GM19372 (cell line): ENCODE measurements around the gene OR10H4.
"Not testable (repeated sequence)": the region's sequence is repeated elsewhere in the genome, so short reads cannot be mapped to it uniquely, and the experiment has no call there.

Source experiments
- ATAC-seq: cut with Tn5 transposase; IDR thresholded peaks from one replicate; pipeline ENCODE4 v1.9.1; 2021; ENCODE audit warnings: mild to moderate bottlenecking, low read depth, moderate library complexity; ENCODE audit not compliant: unreplicated experiment

The OR10H4 gene, protein sequence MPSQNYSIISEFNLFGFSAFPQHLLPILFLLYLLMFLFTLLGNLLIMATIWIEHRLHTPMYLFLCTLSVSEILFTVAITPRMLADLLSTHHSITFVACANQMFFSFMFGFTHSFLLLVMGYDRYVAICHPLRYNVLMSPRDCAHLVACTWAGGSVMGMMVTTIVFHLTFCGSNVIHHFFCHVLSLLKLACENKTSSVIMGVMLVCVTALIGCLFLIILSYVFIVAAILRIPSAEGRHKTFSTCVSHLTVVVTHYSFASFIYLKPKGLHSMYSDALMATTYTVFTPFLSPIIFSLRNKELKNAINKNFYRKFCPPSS

DNA sequence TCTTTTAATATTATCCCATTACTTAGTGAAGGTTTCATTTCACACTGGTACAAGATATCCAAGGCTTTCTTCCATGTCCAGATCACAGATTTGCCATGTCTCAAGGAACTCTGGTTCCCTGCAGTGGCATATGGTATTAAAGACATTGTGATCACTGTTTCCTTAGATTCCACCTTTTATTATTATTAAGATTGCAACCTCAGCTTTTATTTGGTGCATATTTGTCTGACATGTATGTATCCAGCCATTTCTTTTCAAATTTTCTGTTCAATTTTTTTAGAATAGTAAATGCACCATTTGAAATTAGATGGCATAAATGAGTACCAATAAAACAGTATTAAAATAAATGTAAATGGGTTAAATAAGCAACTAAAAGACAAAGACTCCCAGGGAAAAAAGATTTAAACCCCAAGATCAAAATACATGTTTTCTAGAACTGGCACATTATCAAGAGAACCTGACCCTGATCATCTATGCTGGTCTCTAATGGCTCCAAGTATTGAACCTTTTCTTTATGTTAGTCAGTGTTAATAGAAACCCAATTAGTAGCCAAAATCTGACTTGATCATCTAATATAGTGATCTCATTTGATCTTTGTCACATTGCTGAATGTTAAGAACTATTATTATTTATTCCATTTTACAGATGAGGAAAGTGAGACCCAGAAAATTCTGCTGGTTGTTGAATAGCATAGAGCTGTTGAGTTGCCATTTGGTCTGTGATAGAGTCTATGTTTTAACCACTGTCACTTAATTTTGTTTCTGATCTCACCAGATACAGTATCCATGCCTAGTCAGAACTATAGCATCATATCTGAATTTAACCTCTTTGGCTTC lies at the start of gene OR10H4:
Gene OR10H4, plus strand, starts transcription at position 786 of the 836 bp plus-strand sequence. Its CDS starts 0 bp downstream, at position 786.
- no peak for ATAC-seq

DNA sequence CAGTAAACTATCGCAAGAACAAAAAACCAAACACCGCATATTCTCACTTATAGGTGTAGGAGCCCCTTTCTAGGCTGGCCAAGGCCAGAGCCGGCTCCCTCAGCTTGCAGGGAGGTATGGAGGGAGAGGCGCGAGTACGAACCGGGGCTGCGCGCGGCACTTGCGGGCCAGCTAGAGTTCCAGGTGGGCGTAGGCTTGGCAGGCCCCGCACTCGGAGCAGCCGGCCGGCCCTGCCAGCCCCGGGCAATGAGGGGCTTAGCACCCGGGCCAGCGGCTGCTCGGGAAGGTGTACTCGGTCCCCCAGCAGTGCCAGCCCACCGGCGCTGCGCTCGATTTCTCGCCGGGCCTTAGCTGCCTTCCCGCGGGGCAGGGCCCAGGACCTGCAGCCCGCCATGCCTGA lies 49.2 kb upstream of the OR10H4 start:
- not testable (repeated sequence) for ATAC-seq

DNA sequence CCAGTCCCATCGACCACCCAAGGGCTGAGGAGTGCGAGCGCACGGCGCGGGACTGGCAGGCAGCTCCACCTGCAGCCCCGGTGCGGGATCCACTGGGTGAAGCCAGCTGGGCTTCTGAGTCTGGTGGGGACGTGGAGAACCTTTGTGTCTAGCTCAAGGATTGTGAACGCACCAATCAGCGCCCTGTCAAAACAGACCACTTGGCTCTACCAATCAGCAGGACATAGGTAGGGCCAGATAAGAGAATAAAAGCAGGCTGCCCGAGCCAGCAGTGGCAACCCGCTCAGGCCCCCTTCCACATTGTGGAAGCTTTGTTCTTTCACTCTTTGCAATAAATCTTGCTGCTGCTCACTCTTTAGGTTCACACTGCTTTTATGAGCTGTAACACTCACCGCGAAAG lies 48.8 kb upstream of the OR10H4 start:
- not testable (repeated sequence) for ATAC-seq

DNA sequence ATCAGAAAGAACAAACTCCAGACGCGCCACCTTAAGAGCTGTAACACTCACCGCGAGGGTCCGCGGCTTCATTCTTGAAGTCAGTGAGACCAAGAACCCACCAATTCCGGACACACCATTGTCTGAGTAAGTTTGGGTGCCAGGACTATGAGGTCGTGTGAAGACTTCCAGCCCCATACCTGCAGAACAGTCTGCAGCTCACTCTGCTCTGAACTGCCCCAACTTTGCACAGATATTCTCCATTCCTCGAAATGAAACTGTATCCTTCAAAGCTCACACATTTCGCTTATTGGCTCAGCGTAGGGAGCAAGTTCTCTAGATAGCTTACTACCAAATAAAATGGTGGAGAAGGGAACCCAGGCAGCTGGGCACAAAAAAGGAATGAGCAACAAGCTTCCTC lies 48.3 kb upstream of the OR10H4 start:
- no peak for ATAC-seq

DNA sequence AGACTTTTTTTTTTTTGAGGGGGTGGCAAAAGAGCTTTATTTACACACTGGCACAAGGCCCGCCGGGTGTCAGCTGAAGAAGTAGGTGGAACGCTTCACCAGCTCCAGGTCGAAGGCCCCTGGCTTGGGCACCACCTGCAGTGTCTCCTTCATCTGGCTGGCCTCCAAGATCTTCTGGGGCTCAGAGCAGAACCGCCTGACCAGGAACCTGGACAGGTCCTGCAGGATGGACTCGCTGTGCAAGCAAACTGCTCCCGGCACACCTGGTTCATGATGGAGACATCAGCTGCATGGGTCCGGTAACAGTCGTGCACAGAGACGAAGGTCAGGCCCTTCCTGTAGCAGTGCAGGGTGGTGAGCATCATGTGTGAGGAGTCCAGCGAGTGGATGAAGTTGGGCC lies 46.6 kb upstream of the OR10H4 start:
- no peak for ATAC-seq

DNA sequence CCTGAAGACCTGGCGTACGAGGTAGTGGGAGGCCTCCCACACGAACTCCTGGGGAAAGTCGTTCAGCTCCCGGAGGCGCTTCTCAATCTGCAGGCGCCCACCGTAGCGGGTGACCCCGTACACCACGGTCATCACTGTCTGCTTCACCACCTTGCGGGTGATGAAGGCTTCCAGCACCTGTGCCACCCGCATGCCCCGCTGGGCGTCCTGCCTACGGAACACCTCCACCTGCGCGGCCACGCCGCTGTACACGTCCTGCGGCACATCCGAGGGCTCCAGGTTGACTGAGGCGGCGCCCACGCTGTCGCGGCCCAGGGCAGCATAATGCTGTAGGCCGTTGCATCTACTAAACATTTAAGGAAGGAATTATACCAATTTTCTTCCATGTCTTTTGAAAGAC lies 45.9 kb upstream of the OR10H4 start:
- ATAC-seq = not testable (repeated sequence)

DNA sequence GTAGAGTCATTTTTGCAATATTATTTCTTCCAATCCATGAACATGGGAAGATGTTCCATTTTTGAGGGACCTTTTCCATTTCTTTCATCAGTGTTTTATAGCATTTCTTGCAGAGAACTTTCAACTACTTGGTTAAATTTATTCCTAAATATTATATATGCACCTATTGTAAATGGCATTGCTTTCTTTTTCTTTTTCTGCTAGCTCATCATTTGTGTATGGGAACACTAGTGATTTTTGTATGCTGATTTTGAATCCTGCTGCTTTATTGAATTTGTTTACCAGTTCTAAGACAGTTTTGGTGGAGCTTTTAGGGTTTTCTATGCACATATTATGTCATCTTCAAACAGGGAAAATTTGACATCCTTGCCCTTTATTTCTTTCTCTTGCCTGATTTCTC lies 43.8 kb upstream of the OR10H4 start:
- ATAC-seq = no peak

DNA sequence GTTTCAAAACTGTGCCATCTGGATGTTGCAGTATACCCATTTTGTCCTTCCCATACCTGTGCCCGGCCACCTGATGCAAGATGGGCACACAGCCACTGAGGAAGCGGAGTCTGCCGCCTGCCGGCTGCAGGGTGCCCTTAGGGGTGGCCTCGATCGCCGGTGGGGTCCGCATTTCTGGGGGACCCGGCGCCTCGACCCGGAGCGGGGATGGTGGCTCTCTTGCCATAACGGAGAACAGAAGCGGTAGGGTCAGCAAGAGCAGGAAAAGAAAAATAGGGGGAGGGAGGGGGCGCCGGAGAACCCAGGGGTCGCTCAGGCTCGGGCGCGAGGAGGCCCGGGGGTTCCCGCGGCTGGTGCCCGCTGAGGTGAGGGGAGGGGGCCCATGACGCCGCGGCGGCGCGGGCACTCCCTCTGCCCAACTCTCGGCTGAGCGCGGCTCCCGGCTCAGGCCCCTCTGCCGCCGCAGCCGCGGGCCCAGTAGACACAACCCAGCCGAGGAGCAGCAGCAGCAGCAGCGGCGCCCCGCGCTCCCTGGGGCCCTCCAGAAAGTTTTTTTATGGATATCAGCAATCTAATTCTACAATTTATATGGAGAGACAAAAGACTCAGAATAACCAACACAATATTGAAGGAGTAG lies 37.1 kb upstream of the OR10H4 start:
- no peak for ATAC-seq

DNA sequence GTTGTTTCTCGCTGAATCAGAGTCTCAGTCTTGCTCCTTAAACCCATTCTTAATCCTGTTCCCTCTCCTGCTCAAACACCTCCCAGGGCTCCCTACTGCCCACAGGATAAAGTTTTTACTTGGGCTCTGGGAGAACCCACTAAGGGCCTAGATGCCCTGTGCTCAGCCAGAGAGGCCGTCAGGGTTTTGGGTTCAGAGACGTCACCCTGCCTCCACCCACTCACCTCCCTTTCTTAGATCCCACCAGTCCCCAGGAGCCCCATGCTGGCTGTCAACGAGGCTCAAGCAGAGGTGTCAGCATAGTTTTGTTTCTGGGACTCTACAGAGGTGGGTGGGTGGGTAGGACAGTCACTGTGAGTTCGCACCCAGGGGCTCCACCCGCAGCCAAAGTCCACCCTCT lies 35.4 kb upstream of the OR10H4 start:
- no peak for ATAC-seq

DNA sequence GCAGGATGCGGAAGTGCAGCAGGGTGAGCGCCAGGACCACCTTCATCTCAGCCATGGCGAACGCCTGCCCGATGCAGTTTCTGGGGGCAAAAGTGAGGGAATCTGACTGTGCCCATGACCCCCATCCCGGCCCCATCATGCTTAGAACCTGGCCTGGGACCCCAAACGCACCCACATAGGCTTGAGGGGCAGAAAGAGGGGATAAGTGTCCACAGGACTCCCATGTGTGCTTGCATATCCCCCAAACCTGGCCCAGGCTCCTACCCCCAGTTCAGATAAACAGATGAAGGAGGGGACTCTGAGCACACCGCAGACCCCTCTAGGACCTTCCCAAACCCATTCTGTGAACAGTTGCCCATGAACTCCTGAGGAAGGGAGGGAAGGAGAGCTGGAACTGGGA lies 35.0 kb upstream of the OR10H4 start:
- no peak for ATAC-seq

DNA sequence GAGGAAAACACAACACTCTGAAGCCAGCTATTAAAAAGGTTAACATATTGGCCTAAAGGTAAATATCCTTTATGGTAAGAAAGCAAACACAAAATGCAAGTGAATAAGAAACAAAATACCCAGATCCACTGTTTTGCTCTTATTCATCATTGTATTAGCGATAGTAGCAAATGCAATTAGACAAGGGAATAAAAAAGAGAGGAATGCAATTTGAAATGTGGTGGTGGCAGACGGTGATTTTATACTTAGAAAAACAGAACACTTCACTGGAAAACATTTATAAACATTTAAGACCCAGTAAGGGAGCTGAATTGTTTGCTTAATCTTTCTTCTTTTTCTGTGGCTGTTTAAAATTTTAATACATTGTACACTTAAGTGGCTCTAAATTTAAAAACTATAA lies 33.7 kb upstream of the OR10H4 start:
- ATAC-seq = no peak

DNA sequence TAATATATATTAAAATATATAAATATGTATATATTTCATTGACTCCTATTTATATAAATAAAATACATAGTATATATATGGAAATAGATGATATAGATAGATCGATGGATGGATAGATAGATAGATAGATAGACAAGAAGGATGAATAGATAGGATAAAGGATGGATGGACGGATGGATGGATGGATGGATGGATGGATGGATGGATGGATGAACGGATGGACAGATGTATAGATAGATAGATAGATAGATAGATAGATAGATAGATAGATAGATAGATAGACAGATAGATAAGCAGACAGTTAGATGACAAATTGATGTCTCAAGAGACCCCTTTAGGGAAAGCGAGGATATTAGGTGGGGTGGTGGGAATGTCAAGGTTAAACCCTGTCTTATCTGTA lies 29.6 kb upstream of the OR10H4 start:
- ATAC-seq = no peak

DNA sequence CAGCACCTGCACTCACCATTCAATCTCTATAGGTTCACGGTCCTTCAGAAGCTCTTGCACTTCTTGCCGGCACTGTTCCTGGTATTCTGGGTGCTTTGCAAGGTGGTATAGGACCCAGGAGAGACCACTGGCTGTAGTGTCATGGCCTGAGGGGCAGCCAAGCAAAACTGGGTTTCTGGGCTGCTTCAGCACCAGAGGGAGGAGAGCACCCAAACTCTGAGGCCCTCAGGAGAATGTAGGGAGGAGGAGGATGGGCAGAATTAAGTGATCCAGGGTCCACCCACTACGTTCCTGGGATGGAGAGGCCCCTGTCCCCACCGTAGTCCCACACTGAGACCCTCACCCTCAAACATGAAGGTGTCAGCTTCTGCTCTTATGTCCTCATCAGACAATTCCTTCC lies 26.8 kb upstream of the OR10H4 start:
- no peak for ATAC-seq

DNA sequence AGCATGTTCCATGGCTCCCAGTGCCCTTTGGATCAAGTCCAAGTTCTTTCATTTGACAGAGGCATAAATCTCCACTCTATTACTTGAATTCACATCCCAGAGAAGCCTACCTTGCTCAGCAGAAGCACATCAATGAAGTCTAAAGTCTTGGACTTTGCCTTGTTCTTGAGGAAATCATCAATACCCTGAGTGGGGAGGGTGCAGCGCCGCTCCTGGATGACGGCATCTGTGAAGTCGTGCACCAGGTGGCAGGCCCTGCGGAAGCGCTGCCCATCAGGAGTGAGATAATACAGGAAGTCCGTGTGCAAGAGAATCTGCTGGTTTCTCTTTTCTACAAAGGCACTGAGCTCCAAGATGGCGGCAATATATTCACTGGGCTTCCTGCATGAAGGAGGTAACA lies 25.1 kb upstream of the OR10H4 start:
- ATAC-seq = no peak

DNA sequence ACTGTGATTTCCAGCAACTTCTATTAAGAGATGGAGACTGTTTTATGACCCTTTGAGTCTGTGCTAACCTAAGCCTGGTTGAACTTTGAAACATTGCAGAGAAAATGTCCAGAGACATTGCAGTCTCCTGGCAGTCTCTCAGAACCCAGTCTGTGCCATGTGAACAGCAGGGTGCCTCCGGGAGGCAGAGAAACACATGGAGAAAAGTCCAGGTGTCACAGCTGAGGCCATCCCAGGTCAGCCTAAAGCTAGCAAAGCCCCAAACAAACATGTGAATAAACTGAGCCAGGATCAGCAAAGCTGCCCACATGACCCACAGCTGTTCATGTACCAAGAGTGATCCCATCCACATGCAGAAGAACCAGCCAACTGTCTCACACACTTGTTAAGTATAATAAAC lies 22.3 kb upstream of the OR10H4 start:
- no peak for ATAC-seq

DNA sequence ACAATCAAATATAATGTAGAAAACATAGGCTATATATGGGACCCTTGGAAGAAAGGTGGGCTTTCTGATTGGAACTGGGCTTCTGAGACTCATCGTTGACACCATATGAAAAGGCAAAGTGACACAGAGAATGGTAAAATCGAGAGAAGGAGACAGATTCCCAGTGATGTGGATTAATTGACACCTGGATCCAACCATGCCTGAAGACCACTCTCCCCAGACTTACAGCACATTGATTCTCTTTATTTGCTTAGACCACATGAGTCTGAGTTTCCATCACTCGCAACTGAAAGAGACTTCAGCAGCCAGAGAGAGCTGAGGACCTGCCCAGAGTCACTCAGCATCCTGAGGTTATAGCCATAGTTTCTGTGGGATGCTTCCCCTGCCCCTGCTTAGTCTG lies 20.5 kb upstream of the OR10H4 start:
- ATAC-seq = no peak

DNA sequence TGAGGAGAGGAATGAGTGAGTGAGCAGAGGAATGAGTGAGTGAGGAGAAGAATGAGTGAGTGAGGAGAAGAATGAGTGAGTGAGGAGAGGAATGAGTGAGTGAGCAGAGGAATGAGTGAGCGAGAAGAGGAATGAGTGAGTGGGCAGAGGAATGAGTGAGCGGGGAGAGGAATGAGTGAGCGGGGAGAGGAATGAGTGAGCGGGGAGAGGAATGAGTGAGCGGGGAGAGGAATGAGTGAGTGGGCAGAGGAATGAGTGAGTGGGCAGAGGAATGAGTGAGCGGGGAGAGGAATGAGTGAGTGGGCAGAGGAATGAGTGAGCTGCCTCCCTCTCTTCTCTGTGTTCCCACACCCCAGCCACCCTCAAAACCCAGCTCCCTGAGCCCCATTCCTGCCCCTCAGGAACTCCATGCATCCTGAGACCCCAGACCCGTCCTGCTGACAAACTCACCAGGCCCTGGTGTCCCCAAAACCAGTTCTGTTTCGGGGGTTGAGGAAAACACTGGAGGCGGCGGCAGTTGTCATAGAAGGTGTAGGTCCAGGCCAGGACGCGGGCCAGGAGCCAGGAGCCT lies 15.0 kb upstream of the OR10H4 start:
- not testable (repeated sequence) for ATAC-seq

DNA sequence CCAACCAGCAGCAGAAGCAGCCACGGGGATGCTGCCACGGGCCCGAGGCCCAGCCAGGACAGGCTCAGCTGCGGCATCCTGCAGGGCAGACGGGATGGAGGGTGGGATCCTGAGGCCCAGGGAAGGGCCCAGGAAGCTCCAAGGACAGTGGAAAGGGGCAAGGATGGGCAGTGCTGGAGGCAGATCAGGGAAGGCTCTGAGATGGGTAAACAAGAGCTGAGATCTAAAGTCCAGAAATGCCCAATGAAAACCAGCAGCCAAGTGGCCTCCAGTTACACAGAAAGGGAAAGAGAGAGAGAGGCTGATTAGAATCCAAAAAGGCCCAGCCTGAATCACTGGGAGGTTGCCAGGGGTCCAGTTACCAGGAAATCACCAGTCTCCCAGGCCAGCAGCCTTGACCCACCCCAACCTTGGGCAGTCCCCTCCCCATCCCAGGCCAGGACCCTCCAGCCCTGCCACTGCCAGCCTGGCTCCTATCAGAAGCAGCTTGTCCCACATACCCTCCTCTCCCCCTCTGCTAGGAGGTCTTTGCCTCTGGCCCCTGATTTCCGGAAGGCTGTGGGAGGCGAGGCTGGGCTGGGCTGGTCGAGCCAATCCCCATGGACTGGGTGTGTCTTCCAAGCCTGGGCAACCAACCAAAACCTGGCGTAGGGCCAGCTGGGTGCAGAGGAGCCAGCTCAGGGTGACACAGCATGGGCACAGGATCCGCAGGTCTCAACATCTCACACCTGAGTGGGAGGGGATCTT lies 14.3 kb upstream of the OR10H4 start, which contains the start of gene CYP4F11:
Gene CYP4F11, minus strand, starts transcription at position 198 of the 747 bp plus-strand sequence. Its CDS starts 121 bp downstream, at position 77.
- no peak for ATAC-seq

DNA sequence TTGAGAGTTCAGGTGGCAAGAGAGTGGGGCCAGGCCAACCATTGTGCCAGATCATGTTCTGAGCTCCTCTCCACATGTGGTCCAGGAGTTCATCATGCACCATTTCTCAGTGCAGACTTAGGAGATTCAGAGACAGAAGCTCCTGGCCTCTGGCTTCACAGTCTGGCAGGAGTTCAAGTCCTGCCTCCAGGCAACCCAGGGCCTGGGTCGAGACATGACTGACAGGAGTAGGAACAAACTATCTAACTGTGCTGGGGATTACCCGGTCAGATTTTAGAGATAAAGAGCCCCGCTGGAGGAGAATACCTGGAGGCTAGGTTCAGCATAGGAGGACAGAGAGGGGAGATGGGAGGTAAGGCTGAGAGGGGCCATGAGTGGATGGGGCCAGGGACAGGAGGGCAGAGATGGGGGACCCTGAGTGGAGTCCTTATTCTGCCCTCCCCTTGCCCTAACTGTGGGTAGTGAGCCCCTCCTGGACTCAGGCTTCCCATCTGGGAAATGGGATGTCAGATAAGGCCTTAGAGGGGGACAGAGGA lies 13.6 kb upstream of the OR10H4 start:
- ATAC-seq = no peak

DNA sequence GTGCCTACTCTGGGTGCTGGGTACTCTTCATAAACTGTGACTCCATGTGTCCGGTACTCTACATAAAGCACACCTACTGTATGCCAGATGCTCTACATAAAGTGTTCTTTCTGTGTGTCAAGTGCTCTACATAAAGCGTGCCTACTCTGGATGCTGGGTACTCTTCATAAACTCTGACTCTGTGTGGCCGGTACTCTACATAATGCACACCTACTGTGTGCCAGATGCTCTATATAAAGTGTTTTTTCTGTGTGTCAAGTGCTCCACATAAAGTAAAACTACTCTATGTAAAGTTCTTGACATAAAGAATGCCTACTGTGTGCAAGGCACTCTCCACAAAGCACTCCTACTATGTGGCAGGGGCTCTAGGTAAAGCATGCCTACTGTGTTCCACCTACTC lies 12.6 kb upstream of the OR10H4 start:
- no peak for ATAC-seq
